Measurements from ENCODE around the gene CSTPP1. TPM values are rescaled to one million over a fixed set of nuclear protein-coding genes. Genes with fewer than 3 reads are reported as not detected.

CSTPP1 gene
- total and polyA plus RNA-seq, 5 experiments from 2014 or later: 13.2 to 20.4 (median 16.1) TPM

GRCh38 chr11:47158242-47158641, 221.7 kb downstream of the CSTPP1 start:
- no peak for DNase-seq
- ATAC-seq: no peak
- H3K4me3 Mint-ChIP-seq: peak overlapping the region in 1 of 10 donors; percentile 4
- H3K27ac Mint-ChIP-seq: peak overlapping the region; percentile 26 to 77 (median 62)
- no peaks in the 10 kb centered on the region for H3K9me3 Mint-ChIP-seq
- POLR2A ChIA-PET: interaction anchor here (0.6 kb wide), 1 partner anchor 306 kb away, joined by 9 read pairs; no protein-coding TSS in a partner anchor
- H3K36me3 Mint-ChIP-seq: peaks cover 0 to 7% (median 0%) of the 10 kb centered on the region in 3 donors
- peaks cover 19 to 42% (median 34%) of the 10 kb centered on the region in 4 donors for H3K4me1 Mint-ChIP-seq
- no peaks in the 10 kb centered on the region for H3K27me3 Mint-ChIP-seq

GRCh38 chr11:47160753-47161133, 224.2 kb downstream of the CSTPP1 start:
- POLR2A ChIA-PET: interaction anchor here (0.6 kb wide), 1 partner anchor 267 kb away, joined by 4 read pairs; no protein-coding TSS in a partner anchor
- DNase-seq (peak in 1 of 10 donors; percentile 57), ATAC-seq (peak in 1 of 2 donors; percentile 3)
- Mint-ChIP-seq H3K4me3 (no peak overlapping the region), H3K27ac (peak overlapping the region in 6 of 10 donors; percentile 11 to 35 (median 22)), H3K27me3 (no peaks in the 10 kb centered on the region), H3K4me1 (peaks cover 3 to 18% (median 10%) of the 10 kb centered on the region in 4 donors), H3K9me3 (no peaks in the 10 kb centered on the region), H3K36me3 (peaks cover 0 to 28% (median 3%) of the 10 kb centered on the region in 3 donors)

- POLR2A ChIA-PET: interaction anchor here (0.5 to 2.1 kb wide), 3 partner anchors 9 to 267 kb away, joined by 3 to 5 read pairs (median 4); no protein-coding TSS in a partner anchor
- H3K4me1 Mint-ChIP-seq: peaks cover 0 to 14% (median 9%) of the 10 kb centered on the region in 4 donors
- H3K4me3 Mint-ChIP-seq: peak overlapping the region in 1 of 10 donors; percentile 56
- peak; percentile 83 to 88 for ATAC-seq
- peaks cover 0 to 33% (median 3%) of the 10 kb centered on the region in 3 donors for H3K36me3 Mint-ChIP-seq
- H3K9me3 Mint-ChIP-seq: no peaks in the 10 kb centered on the region
- no peaks in the 10 kb centered on the region for H3K27me3 Mint-ChIP-seq
- peak overlapping the region in 8 of 10 donors; percentile 24 to 68 (median 52) for H3K27ac Mint-ChIP-seq
- peak; percentile 43 to 79 (median 60) for DNase-seq
Observed at GRCh38 chr11:47161134-47161854, 224.7 kb downstream of the CSTPP1 start.

- Mint-ChIP-seq H3K36me3 (peaks cover 0 to 39% (median 3%) of the 10 kb centered on the region in 3 donors), H3K27ac (peak overlapping the region in 7 of 10 donors; percentile 22 to 68 (median 57)), H3K4me1 (peaks cover 0 to 14% (median 7%) of the 10 kb centered on the region in 4 donors), H3K4me3 (no peak overlapping the region), H3K9me3 (no peaks in the 10 kb centered on the region), H3K27me3 (no peaks in the 10 kb centered on the region)
- ATAC-seq: no peak
- DNase-seq: peak in 1 of 10 donors; percentile 52
- POLR2A ChIA-PET: interaction anchor here (0.5 to 2.1 kb wide), 2 partner anchors 9 to 20 kb away, joined by 3 to 5 read pairs; no protein-coding TSS in a partner anchor
Observed at GRCh38 chr11:47161890-47162289, 225.3 kb downstream of the CSTPP1 start.

- no peak for DNase-seq
- H3K4me3 Mint-ChIP-seq: no peak overlapping the region
- no peaks in the 10 kb centered on the region for H3K27me3 Mint-ChIP-seq
- peaks cover 0 to 45% (median 3%) of the 10 kb centered on the region in 3 donors for H3K36me3 Mint-ChIP-seq
- H3K4me1 Mint-ChIP-seq: peaks cover 0 to 14% (median 7%) of the 10 kb centered on the region in 4 donors
- peak overlapping the region in 2 of 10 donors; percentile 5 to 22 for H3K27ac Mint-ChIP-seq
- no peak for ATAC-seq
- H3K9me3 Mint-ChIP-seq: no peaks in the 10 kb centered on the region
- POLR2A ChIA-PET: interaction anchor here (2.1 kb wide), 1 partner anchor 10 kb away, joined by 5 read pairs; no protein-coding TSS in a partner anchor
Observed at GRCh38 chr11:47162426-47162825, 225.9 kb downstream of the CSTPP1 start.

GRCh38 chr11:47163193-47163592, 226.6 kb downstream of the CSTPP1 start:
- POLR2A ChIA-PET: interaction anchor here (0.5 to 2.1 kb wide), 4 partner anchors 10 to 240 kb away, joined by 3 to 5 read pairs (median 4); partner anchors contain the start of gene ARFGAP2
- Mint-ChIP-seq H3K27ac (peak overlapping the region in 1 of 10 donors; percentile 69), H3K9me3 (no peaks in the 10 kb centered on the region), H3K36me3 (peaks cover 0 to 52% (median 6%) of the 10 kb centered on the region in 3 donors), H3K27me3 (no peaks in the 10 kb centered on the region), H3K4me3 (no peak overlapping the region), H3K4me1 (peaks cover 0 to 11% (median 6%) of the 10 kb centered on the region in 4 donors)
- DNase-seq (peak in 1 of 10 donors; percentile 2), ATAC-seq (no peak)

GRCh38 chr11:47163898-47164297, 227.3 kb downstream of the CSTPP1 start:
- H3K27me3 Mint-ChIP-seq: no peaks in the 10 kb centered on the region
- peak overlapping the region in 1 of 10 donors; percentile 71 for H3K27ac Mint-ChIP-seq
- H3K4me3 Mint-ChIP-seq: no peak overlapping the region
- ATAC-seq (no peak), DNase-seq (no peak)
- H3K9me3 Mint-ChIP-seq: no peaks in the 10 kb centered on the region
- peaks cover 0 to 7% (median 6%) of the 10 kb centered on the region in 4 donors for H3K4me1 Mint-ChIP-seq
- peaks cover 0 to 53% (median 6%) of the 10 kb centered on the region in 3 donors for H3K36me3 Mint-ChIP-seq
- POLR2A ChIA-PET: interaction anchor here (1.2 kb wide), 1 partner anchor 12 kb away, joined by 5 read pairs; the partner anchor contains the start of gene ARFGAP2

- POLR2A ChIA-PET: no interaction called here
- H3K27ac Mint-ChIP-seq: peak overlapping the region in 1 of 10 donors; percentile 71
- peaks cover 0 to 56% (median 6%) of the 10 kb centered on the region in 3 donors for H3K36me3 Mint-ChIP-seq
- no peaks in the 10 kb centered on the region for H3K9me3 Mint-ChIP-seq
- no peaks in the 10 kb centered on the region for H3K27me3 Mint-ChIP-seq
- peaks cover 0 to 7% (median 6%) of the 10 kb centered on the region in 4 donors for H3K4me1 Mint-ChIP-seq
- no peak overlapping the region for H3K4me3 Mint-ChIP-seq
- peak in 1 of 10 donors; percentile 13 for DNase-seq
- ATAC-seq: no peak
Observed at GRCh38 chr11:47164321-47164720, 227.8 kb downstream of the CSTPP1 start.

GRCh38 chr11:47165253-47165840, 228.8 kb downstream of the CSTPP1 start:
- POLR2A ChIA-PET: interaction anchor here (0.6 kb wide), 1 partner anchor 49 kb away, joined by 4 read pairs; no protein-coding TSS in a partner anchor
- H3K36me3 Mint-ChIP-seq: peaks cover 0 to 62% (median 6%) of the 10 kb centered on the region in 3 donors

GRCh38 chr11:47166368-47166767, 229.8 kb downstream of the CSTPP1 start:
- Mint-ChIP-seq H3K36me3 (peaks cover 0 to 72% (median 6%) of the 10 kb centered on the region in 3 donors), H3K4me3 (no peak overlapping the region), H3K27ac (peak overlapping the region in 2 of 10 donors; percentile 34 to 43), H3K9me3 (no peaks in the 10 kb centered on the region), H3K27me3 (no peaks in the 10 kb centered on the region), H3K4me1 (peaks cover 3 to 16% (median 8%) of the 10 kb centered on the region in 4 donors)
- no peak for DNase-seq
- POLR2A ChIA-PET: no interaction called here
- ATAC-seq: no peak

More at GRCh38 chr11:47165253-47165840, 228.8 kb downstream of the CSTPP1 start:
- Mint-ChIP-seq H3K4me1 (peaks cover 0 to 7% (median 6%) of the 10 kb centered on the region in 4 donors), H3K27ac (peak overlapping the region in 1 of 10 donors; percentile 34), H3K27me3 (no peaks in the 10 kb centered on the region), H3K9me3 (no peaks in the 10 kb centered on the region), H3K4me3 (no peak overlapping the region)
- no peak for ATAC-seq
- no peak for DNase-seq

- Mint-ChIP-seq H3K27ac (peak overlapping the region in 3 of 10 donors; percentile 64 to 85 (median 82)), H3K36me3 (peaks cover 0 to 72% (median 3%) of the 10 kb centered on the region in 3 donors)
Observed at GRCh38 chr11:47171061-47171838, 234.7 kb downstream of the CSTPP1 start.

More at GRCh38 chr11:47171061-47171838, 234.7 kb downstream of the CSTPP1 start:
- H3K4me1 Mint-ChIP-seq: peaks cover 15 to 47% (median 39%) of the 10 kb centered on the region in 4 donors
- POLR2A ChIA-PET: interaction anchor here (0.5 to 1.2 kb wide), 3 partner anchors 17 to 554 kb away, joined by 4 to 5 read pairs (median 5); partner anchors contain the start of genes ATG13 and HARBI1
- no peaks in the 10 kb centered on the region for H3K27me3 Mint-ChIP-seq
- no peaks in the 10 kb centered on the region for H3K9me3 Mint-ChIP-seq
- no peak overlapping the region for H3K4me3 Mint-ChIP-seq
- no peak for DNase-seq
- no peak for ATAC-seq
